Effector CD8-positive, alpha-beta T cell (primary cell): ENCODE results near the gene RGL4.
"Not testable (repeated sequence)": the region's sequence is repeated elsewhere in the genome, so short reads cannot be mapped to it uniquely, and the experiment has no call there.

Source experiments
- DNase-seq: peaks from one replicate; lab custom pipeline; 2025; lab: John Stamatoyannopoulos, UW
- total RNA-seq, 4 experiments: gene quantifications; one replicate each; lab custom pipeline; 2026; lab: John Stamatoyannopoulos, UW

RGL4 gene
- 3.5 to 5.2 (median 4.3) reads per million in 4 experiments for total RNA-seq

- no peak for DNase-seq
Measured at GRCh38 chr22:23690713-23691112, at the start of gene RGL4. RGL4 (plus strand) TSS chr22:23691013; CDS start chr22:23692031, 1,018 bp downstream.

- not testable (repeated sequence) for DNase-seq
Measured at GRCh38 chr22:23646526-23646925, 44.3 kb upstream of the RGL4 start.

- no peak for DNase-seq
Measured at GRCh38 chr22:23649071-23649501, 41.7 kb upstream of the RGL4 start.

- DNase-seq, result no peak
Measured at GRCh38 chr22:23651676-23652075, 39.1 kb upstream of the RGL4 start.

- DNase-seq, result no peak
Measured at GRCh38 chr22:23652286-23652685, 38.5 kb upstream of the RGL4 start.

- DNase-seq, result no peak
Measured at GRCh38 chr22:23652711-23653110, 38.1 kb upstream of the RGL4 start.

GRCh38 chr22:23655891-23656475 lies 34.8 kb upstream of the RGL4 start:
- DNase-seq, result no peak

- no peak for DNase-seq
Measured at GRCh38 chr22:23657727-23658126, 33.1 kb upstream of the RGL4 start.

- not testable (repeated sequence) for DNase-seq
Measured at GRCh38 chr22:23660381-23660780, 30.4 kb upstream of the RGL4 start.

- DNase-seq, result no peak
Measured at GRCh38 chr22:23670378-23671295, 20.2 kb upstream of the RGL4 start.

- DNase-seq, result not testable (repeated sequence)
Measured at GRCh38 chr22:23671387-23671786, 19.4 kb upstream of the RGL4 start.

GRCh38 chr22:23672307-23673049 lies 18.3 kb upstream of the RGL4 start:
- DNase-seq, result not testable (repeated sequence)

- DNase-seq, result no peak
Measured at GRCh38 chr22:23673050-23673620, 17.7 kb upstream of the RGL4 start.

- DNase-seq, result no peak
Measured at GRCh38 chr22:23673826-23674690, 16.8 kb upstream of the RGL4 start.

- DNase-seq, result not testable (repeated sequence)
Measured at GRCh38 chr22:23674886-23675501, 15.8 kb upstream of the RGL4 start.

GRCh38 chr22:23675502-23676415 lies 15.1 kb upstream of the RGL4 start:
- no peak for DNase-seq

- not testable (repeated sequence) for DNase-seq
Measured at GRCh38 chr22:23676841-23677700, 13.7 kb upstream of the RGL4 start.

- no peak for DNase-seq
Measured at GRCh38 chr22:23677701-23677995, 13.2 kb upstream of the RGL4 start.

GRCh38 chr22:23678133-23678532 lies 12.7 kb upstream of the RGL4 start:
- DNase-seq, result no peak
